Thyroid gland (tissue), 4 donors: ENCODE data around the gene FUBP1.

Source experiments
- POLR2A ChIP-seq, 2 donors: fragments of 450-650 bp; IDR thresholded peaks; one replicate each; pipeline ENCODE4 v1.6.1; 2017; ENCODE audit warnings: antibody characterized with exemption in 2 of 2, mild to moderate bottlenecking in 2 of 2, moderate library complexity in 1 of 2
- TF ChIP-seq, protein P1 (sequence below), 6 experiments: fragments of 200-600 bp in 3 of 6; fragments of 450-650 bp in 3 of 6; sonication (generic) in 3 of 6; IDR thresholded peaks; one replicate each; pipeline ENCODE4 v1.5.1; 2016 to 2019; ENCODE audit warnings: antibody characterized with exemption in 6 of 6, mild to moderate bottlenecking in 2 of 6, inconsistent platforms in 1 of 6, moderate library complexity in 1 of 6

DNA sequence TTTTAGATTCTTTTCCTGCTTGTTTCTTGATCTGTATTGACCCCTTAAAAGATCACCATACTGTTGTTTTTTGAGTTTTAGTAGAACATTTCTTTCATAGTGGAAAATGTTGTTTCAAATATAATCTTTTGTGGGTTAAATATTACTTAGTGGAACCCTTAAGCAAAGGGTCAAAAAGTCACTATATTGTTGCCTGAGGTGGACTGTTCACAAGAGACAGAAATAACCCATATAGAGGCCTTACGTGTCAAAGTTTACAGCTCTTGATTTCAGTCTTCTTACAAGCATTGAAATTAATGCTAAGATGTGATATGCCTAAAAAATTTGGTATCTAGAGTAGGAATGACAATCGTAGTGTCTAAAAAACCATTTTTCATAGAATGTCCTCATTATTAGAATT is 32.2 kb upstream of the FUBP1 start:
- TF ChIP-seq, protein P1, sequence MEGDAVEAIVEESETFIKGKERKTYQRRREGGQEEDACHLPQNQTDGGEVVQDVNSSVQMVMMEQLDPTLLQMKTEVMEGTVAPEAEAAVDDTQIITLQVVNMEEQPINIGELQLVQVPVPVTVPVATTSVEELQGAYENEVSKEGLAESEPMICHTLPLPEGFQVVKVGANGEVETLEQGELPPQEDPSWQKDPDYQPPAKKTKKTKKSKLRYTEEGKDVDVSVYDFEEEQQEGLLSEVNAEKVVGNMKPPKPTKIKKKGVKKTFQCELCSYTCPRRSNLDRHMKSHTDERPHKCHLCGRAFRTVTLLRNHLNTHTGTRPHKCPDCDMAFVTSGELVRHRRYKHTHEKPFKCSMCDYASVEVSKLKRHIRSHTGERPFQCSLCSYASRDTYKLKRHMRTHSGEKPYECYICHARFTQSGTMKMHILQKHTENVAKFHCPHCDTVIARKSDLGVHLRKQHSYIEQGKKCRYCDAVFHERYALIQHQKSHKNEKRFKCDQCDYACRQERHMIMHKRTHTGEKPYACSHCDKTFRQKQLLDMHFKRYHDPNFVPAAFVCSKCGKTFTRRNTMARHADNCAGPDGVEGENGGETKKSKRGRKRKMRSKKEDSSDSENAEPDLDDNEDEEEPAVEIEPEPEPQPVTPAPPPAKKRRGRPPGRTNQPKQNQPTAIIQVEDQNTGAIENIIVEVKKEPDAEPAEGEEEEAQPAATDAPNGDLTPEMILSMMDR (IDR thresholded peaks at IDR 0.05), result no peak
- TF ChIP-seq POLR2A (IDR thresholded peaks at IDR 0.05), result no peak
